ENCODE measurements around the gene RBM20.

- TF ChIP-seq EZH2phosphoT487 (IDR thresholded peaks at IDR 0.05; ENCODE audit: low read length) (no peak), CTCF (IDR thresholded peaks at IDR 0.05; ENCODE audit: low read length) (no peak), EZH2 (optimal IDR thresholded peaks at IDR 0.05; ENCODE audit: low read depth, low read length) (no peak)
These were observed 203.2 kb downstream of the RBM20 start for GRCh38 chr10:110847374-110847773.

Data from MM.1S (cell line).